Transverse colon (tissue), 4 donors: Measurements from ENCODE around the gene REST. TPM values are rescaled to one million over a fixed set of nuclear protein-coding genes. Genes with fewer than 3 reads are reported as not detected.

ENCODE experiments used
- DNase-seq: peaks from one replicate; pipeline ENCODE4 v3.0.0-alpha.2; 2019
- H3K27ac ChIP-seq, 4 donors: fragments of 200-600 bp; sonication (generic); 2 replicates each; pipeline ENCODE4 v1.5.1; 2016 to 2018; ENCODE audit warnings: inconsistent platforms in 4 of 4
- H3K27me3 ChIP-seq: fragments of 200-600 bp; sonication (generic); 2 replicates; pipeline ENCODE4 v1.5.1; 2017; ENCODE audit warnings: inconsistent platforms
- H3K36me3 ChIP-seq, 4 donors: fragments of 200-600 bp; sonication (generic); 2 replicates each; pipeline ENCODE4 v1.5.1; 2017 to 2019; ENCODE audit warnings: inconsistent platforms in 4 of 4
- H3K4me1 ChIP-seq, 4 donors: fragments of 200-600 bp; sonication (generic); 2 replicates each; pipeline ENCODE4 v1.5.1; 2017 to 2020; ENCODE audit warnings: inconsistent platforms in 4 of 4
- H3K4me3 ChIP-seq, 4 donors: fragments of 200-600 bp; sonication (generic); 1 replicate in 1 of 4; 2 replicates in 3 of 4; pipeline versions ENCODE4 v1.5.1 to v1.6.1; 2017 to 2019; ENCODE audit warnings: inconsistent platforms in 4 of 4
- H3K9me3 ChIP-seq, 2 donors: fragments of 200-600 bp; sonication (generic); 2 replicates each; pipeline ENCODE4 v1.5.1; 2017 to 2019; ENCODE audit warnings: inconsistent platforms in 2 of 2
- CTCF ChIP-seq, 5 experiments: fragments of 200-600 bp in 3 of 5; fragments of 450-650 bp in 2 of 5; sonication (generic) in 3 of 5; IDR thresholded peaks; 1 replicate in 2 of 5; 2 replicates in 3 of 5; pipeline ENCODE4 v1.5.1; 2016 to 2017; ENCODE audit warnings: antibody characterized with exemption in 5 of 5, inconsistent platforms in 3 of 5, mild to moderate bottlenecking in 2 of 5, moderate library complexity in 1 of 5
- EP300 ChIP-seq: sonication (generic); formaldehyde crosslinking; IDR thresholded peaks from one replicate; pipeline ENCODE4 v1.6.1; 2017; ENCODE audit warnings: antibody characterized with exemption, low read depth
- POLR2A ChIP-seq: fragments of 450-650 bp; IDR thresholded peaks from one replicate; pipeline ENCODE4 v1.6.1; 2016; ENCODE audit warnings: antibody characterized with exemption, mild to moderate bottlenecking, moderate library complexity
- POLR2AphosphoS5 ChIP-seq, 3 donors: sonication (generic); formaldehyde crosslinking; IDR thresholded peaks; one replicate each; pipeline ENCODE4 v1.6.1; 2016; ENCODE audit warnings: antibody characterized with exemption in 3 of 3
- WGBS, 2 donors: methylation state at CpG; one replicate each; pipeline ENCODE4 v1.1.5; 2018; ENCODE audit warnings: low coverage in 1 of 2; 5-methylcytosine and 5-hydroxymethylcytosine counted together
- in situ Hi-C, 4 donors: fragments of 200-750 bp; cut with MboI; loops; one replicate each; pipeline versions ENCODE4 v1.15.0 to v1.15.1; 2017; ENCODE audit warnings: low sequenced_read_pairs in 3 of 4, low pct_ligation_motif_present in 1 of 4, low pct_unique_long_range_greater_than_20kb in 1 of 4
- intact Hi-C: fragments of 100-400 bp; cut with DNase I; formaldehyde crosslinking; loops from one replicate; pipeline ENCODE4 v1.15.1; 2023; ENCODE audit warnings: low total_unique reads
- total RNA-seq, 4 donors: library from RNA; depleted of rRNA; stranded (reverse); fragments of >200 nt; gene quantifications; one replicate each; pipeline ENCODE4 v1.1.0, GENCODE V29; 2016

The REST gene
- total RNA-seq, 4 donors from 2014 or later, result 18.7 to 47.8 (median 27.1) TPM

- intact Hi-C loops, result loop anchor here (5.0 kb wide), 1 partner anchor 72 kb away; the partner anchor contains the start of gene REST
- in situ Hi-C loops, result no loop called here
- H3K27me3 ChIP-seq, result no peaks in the 10 kb centered on the region
- WGBS, 2 donors, result 0% methylated on average over 14 to 37 of the region's 37 CpGs
- DNase-seq, result peak; percentile 96
- H3K9me3 ChIP-seq, result no peaks in the 10 kb centered on the region
- peaks cover 0 to 6% (median 2%) of the 10 kb centered on the region in 4 donors for H3K36me3 ChIP-seq
- peak within 1 kb of the TSS; percentile 46 to 96 (median 78) for H3K4me3 ChIP-seq
- TF ChIP-seq EP300 (no peak), POLR2A (peak; percentile 86), POLR2AphosphoS5 (IDR thresholded peaks at IDR 0.05) (peak; percentile 92 to 95 (median 94))
- peak within 1 kb of the TSS; percentile 96 to 98 (median 97) for H3K27ac ChIP-seq
- H3K4me1 ChIP-seq, result peaks cover 14 to 53% (median 42%) of the 10 kb centered on the region in 4 donors
These were observed 71.1 kb downstream of the REST start, which contains the start of gene POLR2B for GRCh38 chr4:56978750-56979303. TSS of gene POLR2B (plus strand) at chr4:56978896. CDS start at chr4:56978986, 90 bp downstream.

- intact Hi-C loops, result loop anchor here (5.0 kb wide), 1 partner anchor 72 kb away; the partner anchor contains the start of gene REST
- peak; percentile 31 for DNase-seq
- Histone ChIP-seq H3K36me3 (no peaks in the 10 kb centered on the region), H3K4me1 (peaks cover 14 to 53% (median 41%) of the 10 kb centered on the region in 4 donors), H3K9me3 (no peaks in the 10 kb centered on the region), H3K4me3 (peak overlapping the region; percentile 36 to 96 (median 78)), H3K27me3 (no peaks in the 10 kb centered on the region), H3K27ac (peak overlapping the region; percentile 96 to 98 (median 97))
- no peak for TF ChIP-seq EP300
- no peak for TF ChIP-seq CTCF (IDR thresholded peaks at IDR 0.05)
- no peak for TF ChIP-seq POLR2A
- no peak for TF ChIP-seq POLR2AphosphoS5 (IDR thresholded peaks at IDR 0.05)
- WGBS, 2 donors, result 9% methylated on average over 16 to 21 of the region's 21 CpGs
- in situ Hi-C loops, result no loop called here
These were observed 71.8 kb downstream of the REST start for GRCh38 chr4:56979421-56980072.

- WGBS, 2 donors, result 71 to 81% methylated on average over 4 of the region's 4 CpGs
- Histone ChIP-seq H3K4me1 (peaks cover 14 to 36% (median 22%) of the 10 kb centered on the region in 4 donors), H3K36me3 (peaks cover 0 to 11% (median 4%) of the 10 kb centered on the region in 4 donors), H3K9me3 (no peaks in the 10 kb centered on the region), H3K27me3 (no peaks in the 10 kb centered on the region), H3K27ac (no peak overlapping the region), H3K4me3 (no peak overlapping the region)
- in situ Hi-C loops (no loop called here), intact Hi-C loops (no loop called here)
- TF ChIP-seq POLR2AphosphoS5 (IDR thresholded peaks at IDR 0.05) (no peak), EP300 (no peak), POLR2A (no peak), CTCF (IDR thresholded peaks at IDR 0.05) (no peak)
- no peak for DNase-seq
These were observed 74.1 kb downstream of the REST start for GRCh38 chr4:56981795-56982201.

- H3K27ac ChIP-seq, result no peak overlapping the region
- WGBS, 2 donors, result 71 to 84% methylated on average over 1 of the region's 1 CpG
- no peak for DNase-seq
- H3K27me3 ChIP-seq, result no peaks in the 10 kb centered on the region
- intact Hi-C loops (no loop called here), in situ Hi-C loops (no loop called here)
- TF ChIP-seq CTCF (IDR thresholded peaks at IDR 0.05) (no peak), POLR2AphosphoS5 (IDR thresholded peaks at IDR 0.05) (no peak), POLR2A (no peak), EP300 (no peak)
- H3K4me1 ChIP-seq, result peaks cover under 1 to 18% (median 6%) of the 10 kb centered on the region in 4 donors
- H3K36me3 ChIP-seq, result peaks cover 0 to 42% (median 18%) of the 10 kb centered on the region in 4 donors
- H3K9me3 ChIP-seq, result no peaks in the 10 kb centered on the region
- no peak overlapping the region for H3K4me3 ChIP-seq
These were observed 78.5 kb downstream of the REST start for GRCh38 chr4:56986192-56986591.
